T-cell (primary cell): ENCODE measurements around the gene TBC1D24. TPM values are rescaled to one million over a fixed set of nuclear protein-coding genes. Genes with fewer than 3 reads are reported as not detected.

Experiments
- ATAC-seq, 4 experiments: fragments of 200-7000 bp in 3 of 4; fragments of 150-1000 bp in 1 of 4; cut with Tn5 transposase; replicated peaks in 1 of 4; 1 replicate in 3 of 4; 2 replicates in 1 of 4; pipeline ENCODE4 v1.10.0; 2021; ENCODE audit warnings: moderate library complexity in 3 of 4, mild to moderate bottlenecking in 2 of 4, moderate number of reproducible peaks in 1 of 4
- CTCF ChIA-PET, 2 donors: fragments of 300-600 bp; sonication (Branson Sonifier 250); formaldehyde crosslinking; loops; one replicate each; lab custom pipeline; 2022; ENCODE audit warnings: antibody characterized with exemption in 2 of 2; lab: Charles Lee
- POLR2A ChIA-PET, 2 donors: fragments of 300-600 bp; sonication (Branson Sonifier 250); formaldehyde crosslinking; loops; one replicate each; lab custom pipeline; 2022; ENCODE audit warnings: antibody characterized with exemption in 2 of 2; lab: Charles Lee
- DNase-seq, 35 experiments: peaks; one replicate each; pipeline versions ENCODE4 v3.0.0 to v3.0.0-alpha.2; 2013 to 2023
- H3K27ac ChIP-seq: one replicate; pipeline ENCODE4 v1.5.1; 2013; ENCODE audit warnings: low read length
- H3K27me3 ChIP-seq, 2 experiments: replicated peaks in 1 of 2; 1 replicate in 1 of 2; 2 replicates in 1 of 2; pipeline versions ENCODE4 v1.6.1 to v1.7.0; 2013; ENCODE audit warnings: low read length in 1 of 2, mixed read lengths in 1 of 2; ENCODE audit not compliant: control insufficient read depth in 2 of 2, insufficient read depth in 2 of 2; ENCODE audit errors: extremely low read depth in 1 of 2
- H3K36me3 ChIP-seq, 2 donors: 1 replicate in 1 of 2; 2 replicates in 1 of 2; pipeline versions ENCODE4 v1.6.1 to v1.7.0; 2013; ENCODE audit warnings: low read length in 1 of 2; ENCODE audit not compliant: control insufficient read depth in 2 of 2, insufficient read depth in 1 of 2; ENCODE audit errors: extremely low read depth in 1 of 2
- H3K4me1 ChIP-seq, 2 experiments: 1 replicate in 1 of 2; 2 replicates in 1 of 2; pipeline versions ENCODE4 v1.6.1 to v1.7.0; 2013; ENCODE audit warnings: low read length in 2 of 2, mixed read lengths in 1 of 2; ENCODE audit not compliant: insufficient read depth in 2 of 2, control insufficient read depth in 1 of 2; ENCODE audit errors: extremely low read depth in 1 of 2
- H3K4me3 ChIP-seq, 2 donors: 1 replicate in 1 of 2; 2 replicates in 1 of 2; pipeline versions ENCODE4 v1.5.1 to v1.7.0; 2013; ENCODE audit warnings: mild to moderate bottlenecking in 2 of 2, low read length in 1 of 2, moderate library complexity in 1 of 2; ENCODE audit not compliant: control insufficient read depth in 1 of 2; ENCODE audit errors: extremely low read depth in 1 of 2
- H3K9me3 ChIP-seq: 2 replicates; pipeline ENCODE4 v1.7.0; 2013
- H3K27ac Mint-ChIP-seq, 2 donors: one replicate each; pipeline ENCODE4 v1.8.0; 2020 to 2021; ENCODE audit warnings: mild to moderate bottlenecking in 2 of 2, mixed read lengths in 2 of 2
- H3K27me3 Mint-ChIP-seq, 2 donors: one replicate each; pipeline ENCODE4 v1.8.0; 2021 to 2022; ENCODE audit warnings: mixed read lengths in 2 of 2
- H3K36me3 Mint-ChIP-seq: one replicate; pipeline ENCODE4 v1.8.0; 2021; ENCODE audit warnings: mixed read lengths
- H3K4me1 Mint-ChIP-seq, 3 donors: one replicate each; pipeline ENCODE4 v1.8.0; 2020 to 2022; ENCODE audit warnings: mixed read lengths in 3 of 3, mild to moderate bottlenecking in 1 of 3
- H3K4me3 Mint-ChIP-seq, 3 donors: one replicate each; pipeline ENCODE4 v1.8.0; 2020 to 2022; ENCODE audit warnings: mild to moderate bottlenecking in 3 of 3, mixed read lengths in 3 of 3, moderate library complexity in 3 of 3
- H3K9me3 Mint-ChIP-seq, 3 donors: one replicate each; pipeline ENCODE4 v1.8.0; 2020 to 2022; ENCODE audit warnings: mixed read lengths in 3 of 3
- WGBS: methylation state at CpG from one replicate; pipeline ENCODE4 v1.1.5; 2013; ENCODE audit warnings: missing lambda C conversion rate; ENCODE audit not compliant: insufficient coverage; 5-methylcytosine and 5-hydroxymethylcytosine counted together
- total RNA-seq, 35 experiments: library from RNA in 6 of 35; stranded (reverse) in 6 of 35; fragments of 120-200 nt in 1 of 35; gene quantifications; one replicate each; pipeline versions ENCODE4 v1.2.1 to v1.2.4 and lab custom pipeline; 2013 to 2026

The TBC1D24 gene
- total RNA-seq, 5 donors from 2014 or later (not counting 1 experiment from before 2014, with no cell fraction given) = 8.3 to 22.2 (median 10.7) TPM

DNA sequence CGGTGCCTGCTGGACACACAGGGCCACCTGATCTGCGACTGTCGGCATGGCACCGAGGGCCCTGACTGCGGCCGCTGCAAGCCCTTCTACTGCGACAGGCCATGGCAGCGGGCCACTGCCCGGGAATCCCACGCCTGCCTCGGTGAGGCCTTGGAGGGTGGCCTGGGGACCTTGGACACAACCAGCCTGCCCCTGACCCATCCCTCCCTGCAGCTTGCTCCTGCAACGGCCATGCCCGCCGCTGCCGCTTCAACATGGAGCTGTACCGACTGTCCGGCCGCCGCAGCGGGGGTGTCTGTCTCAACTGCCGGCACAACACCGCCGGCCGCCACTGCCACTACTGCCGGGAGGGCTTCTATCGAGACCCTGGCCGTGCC lies 2.5 kb upstream of the TBC1D24 start:
- Mint-ChIP-seq H3K27me3 (peaks cover 14 to 32% of the 10 kb centered on the region in 2 donors), H3K9me3 (no peaks in the 10 kb centered on the region), H3K4me3 (peak overlapping the region in 1 of 3 donors; percentile 58), H3K36me3 (no peaks in the 10 kb centered on the region), H3K4me1 (peaks cover 18 to 32% (median 24%) of the 10 kb centered on the region in 3 donors), H3K27ac (no peak overlapping the region)
- ChIA-PET POLR2A (no interaction called here), CTCF (no interaction called here)
- Histone ChIP-seq H3K27me3 (peaks cover 3 to 52% of the 10 kb centered on the region in 2 experiments), H3K4me1 (peaks cover 2 to 55% of the 10 kb centered on the region in 2 experiments), H3K9me3 (no peaks in the 10 kb centered on the region), H3K27ac (no peak overlapping the region), H3K36me3 (no peaks in the 10 kb centered on the region), H3K4me3 (no peak overlapping the region)
- ATAC-seq (no peak), DNase-seq (no peak)
- 97% methylated on average over 26 of the region's 27 CpGs for WGBS

DNA sequence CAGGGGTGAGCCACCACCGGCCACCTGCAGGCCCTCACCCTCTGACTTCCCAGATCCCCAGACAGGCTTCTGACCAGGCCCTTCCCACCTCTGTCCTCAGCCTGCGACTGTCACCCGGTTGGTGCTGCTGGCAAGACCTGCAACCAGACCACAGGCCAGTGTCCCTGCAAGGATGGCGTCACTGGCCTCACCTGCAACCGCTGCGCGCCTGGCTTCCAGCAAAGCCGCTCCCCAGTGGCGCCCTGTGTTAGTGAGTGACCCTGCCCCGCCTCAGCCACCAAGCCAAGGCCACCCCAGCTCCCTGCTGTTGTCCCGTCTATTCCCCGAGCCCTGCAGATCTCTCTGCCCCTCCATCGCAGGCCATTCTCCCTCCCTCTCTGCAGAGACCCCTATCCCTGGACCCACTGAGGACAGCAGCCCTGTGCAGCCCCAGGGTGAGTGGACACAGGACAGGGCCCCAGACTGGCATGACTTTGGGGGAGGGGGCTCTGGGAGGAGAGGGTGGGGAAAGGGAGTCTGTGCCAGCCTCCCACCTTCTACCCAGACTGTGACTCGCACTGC lies 2.0 kb upstream of the TBC1D24 start:
- CTCF ChIA-PET = no interaction called here

DNA sequence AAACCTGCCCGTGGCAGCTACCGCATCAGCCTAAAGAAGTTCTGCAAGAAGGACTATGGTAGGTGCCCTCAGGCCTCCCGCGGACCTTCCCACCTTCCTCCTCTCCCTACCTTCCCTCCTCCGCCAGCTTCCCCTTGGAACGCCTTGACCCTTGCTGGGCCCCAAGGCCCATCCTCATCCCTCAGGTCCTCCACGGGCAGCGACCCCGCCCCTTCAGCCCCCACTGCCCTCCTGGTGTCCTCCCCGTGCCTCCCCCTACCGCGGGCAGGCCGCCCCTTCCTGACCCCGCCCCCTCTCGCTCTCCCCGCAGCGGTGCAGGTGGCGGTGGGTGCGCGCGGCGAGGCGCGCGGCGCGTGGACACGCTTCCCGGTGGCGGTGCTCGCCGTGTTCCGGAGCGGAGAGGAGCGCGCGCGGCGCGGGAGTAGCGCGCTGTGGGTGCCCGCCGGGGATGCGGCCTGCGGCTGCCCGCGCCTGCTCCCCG lies 1.4 kb upstream of the TBC1D24 start:
- POLR2A ChIA-PET = no interaction called here
- Mint-ChIP-seq H3K27ac (no peak overlapping the region), H3K36me3 (no peaks in the 10 kb centered on the region), H3K4me3 (peak overlapping the region; percentile 58 to 68 (median 65)), H3K27me3 (peaks cover 12 to 29% of the 10 kb centered on the region in 2 donors), H3K9me3 (no peaks in the 10 kb centered on the region), H3K4me1 (peaks cover 21 to 28% (median 24%) of the 10 kb centered on the region in 3 donors)
- Histone ChIP-seq H3K36me3 (no peaks in the 10 kb centered on the region), H3K9me3 (no peaks in the 10 kb centered on the region), H3K4me1 (peaks cover 2 to 50% of the 10 kb centered on the region in 2 experiments), H3K27me3 (peaks cover 3 to 46% of the 10 kb centered on the region in 2 experiments), H3K4me3 (no peak overlapping the region), H3K27ac (no peak overlapping the region)
- WGBS = 3% methylated on average over 41 of the region's 49 CpGs
- peak in 6 of 35 experiments; percentile 16 to 45 (median 25) for DNase-seq
- CTCF ChIA-PET = no interaction called here
- ATAC-seq = peak; percentile 10 to 23 (median 16)

More for the DNA sequence above, 2.0 kb upstream of the TBC1D24 start:
- Histone ChIP-seq H3K4me1 (peaks cover 2 to 55% of the 10 kb centered on the region in 2 experiments), H3K4me3 (no peak overlapping the region), H3K27me3 (peaks cover 3 to 51% of the 10 kb centered on the region in 2 experiments), H3K9me3 (no peaks in the 10 kb centered on the region), H3K36me3 (no peaks in the 10 kb centered on the region), H3K27ac (no peak overlapping the region)
- Mint-ChIP-seq H3K27me3 (peaks cover 14 to 32% of the 10 kb centered on the region in 2 donors), H3K4me1 (peaks cover 23 to 32% (median 24%) of the 10 kb centered on the region in 3 donors), H3K27ac (peak overlapping the region in 1 of 2 donors; percentile 23), H3K9me3 (no peaks in the 10 kb centered on the region), H3K4me3 (peak overlapping the region; percentile 58 to 68 (median 65)), H3K36me3 (no peaks in the 10 kb centered on the region)
- DNase-seq = no peak
- ATAC-seq = no peak
- 96% methylated on average over 11 of the region's 14 CpGs for WGBS
- POLR2A ChIA-PET = no interaction called here

DNA sequence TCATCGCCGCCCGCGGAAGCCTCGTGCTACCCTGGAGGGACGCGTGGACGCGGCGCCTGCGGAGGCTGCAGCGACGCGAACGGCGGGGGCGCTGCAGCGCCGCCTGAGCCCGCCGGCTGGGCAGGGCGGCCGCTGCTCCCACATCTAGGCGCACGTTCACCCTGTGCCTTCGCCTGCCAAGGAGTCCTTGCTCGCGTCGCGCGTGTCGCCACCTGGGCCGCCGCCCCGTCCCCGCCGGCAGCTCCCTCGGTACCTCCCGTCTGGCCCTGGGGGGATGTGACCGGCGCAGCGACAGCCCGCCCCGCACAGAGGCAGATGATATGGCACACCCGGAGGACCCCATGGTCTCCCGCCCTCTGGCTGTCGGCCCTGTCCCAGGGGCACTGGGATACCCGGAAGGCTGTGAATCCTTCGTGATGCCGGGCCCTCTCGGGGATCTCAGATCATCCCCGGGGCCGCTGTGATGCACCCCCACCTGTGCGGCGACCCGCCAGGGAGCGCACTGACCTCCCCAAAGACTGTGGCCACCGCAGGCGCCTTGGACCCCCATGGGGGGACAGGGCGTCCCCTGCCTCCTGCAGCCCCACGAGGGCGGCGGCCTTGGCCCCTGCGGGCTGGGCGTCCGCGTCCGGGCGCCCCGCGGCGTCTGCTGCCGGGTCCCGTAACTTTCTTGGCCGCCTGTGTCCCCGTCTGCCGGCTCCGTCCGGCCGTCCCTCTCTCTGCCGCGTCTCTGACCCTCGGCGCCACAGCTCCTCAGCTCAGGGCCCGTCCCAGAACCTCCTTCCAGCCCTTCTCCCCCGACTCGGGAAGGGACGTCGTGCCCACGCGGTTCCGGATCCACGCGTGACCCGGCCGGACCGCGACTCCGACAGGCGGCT lies 689 bp upstream of the TBC1D24 start:
- peak overlapping the region; percentile 55 to 71 for H3K4me3 ChIP-seq
- no peaks in the 10 kb centered on the region for H3K9me3 Mint-ChIP-seq
- H3K36me3 Mint-ChIP-seq = no peaks in the 10 kb centered on the region
- under 1% methylated on average over 100 of the region's 100 CpGs for WGBS
- ATAC-seq = peak; percentile 74 to 81 (median 78)
- H3K4me1 ChIP-seq = peaks cover 0 to 43% of the 10 kb centered on the region in 2 experiments
- H3K27me3 Mint-ChIP-seq = peaks cover 10 to 28% of the 10 kb centered on the region in 2 donors
- H3K36me3 ChIP-seq = no peaks in the 10 kb centered on the region
- H3K4me1 Mint-ChIP-seq = peaks cover 21 to 27% (median 24%) of the 10 kb centered on the region in 3 donors
- H3K27ac Mint-ChIP-seq = no peak overlapping the region
- H3K4me3 Mint-ChIP-seq = peak overlapping the region; percentile 64 to 76 (median 72)
- DNase-seq = peak; percentile 17 to 82 (median 54)
- ChIA-PET CTCF (no interaction called here), POLR2A (no interaction called here)
- no peaks in the 10 kb centered on the region for H3K9me3 ChIP-seq
- H3K27me3 ChIP-seq = peaks cover 3 to 39% of the 10 kb centered on the region in 2 experiments
- no peak overlapping the region for H3K27ac ChIP-seq

DNA sequence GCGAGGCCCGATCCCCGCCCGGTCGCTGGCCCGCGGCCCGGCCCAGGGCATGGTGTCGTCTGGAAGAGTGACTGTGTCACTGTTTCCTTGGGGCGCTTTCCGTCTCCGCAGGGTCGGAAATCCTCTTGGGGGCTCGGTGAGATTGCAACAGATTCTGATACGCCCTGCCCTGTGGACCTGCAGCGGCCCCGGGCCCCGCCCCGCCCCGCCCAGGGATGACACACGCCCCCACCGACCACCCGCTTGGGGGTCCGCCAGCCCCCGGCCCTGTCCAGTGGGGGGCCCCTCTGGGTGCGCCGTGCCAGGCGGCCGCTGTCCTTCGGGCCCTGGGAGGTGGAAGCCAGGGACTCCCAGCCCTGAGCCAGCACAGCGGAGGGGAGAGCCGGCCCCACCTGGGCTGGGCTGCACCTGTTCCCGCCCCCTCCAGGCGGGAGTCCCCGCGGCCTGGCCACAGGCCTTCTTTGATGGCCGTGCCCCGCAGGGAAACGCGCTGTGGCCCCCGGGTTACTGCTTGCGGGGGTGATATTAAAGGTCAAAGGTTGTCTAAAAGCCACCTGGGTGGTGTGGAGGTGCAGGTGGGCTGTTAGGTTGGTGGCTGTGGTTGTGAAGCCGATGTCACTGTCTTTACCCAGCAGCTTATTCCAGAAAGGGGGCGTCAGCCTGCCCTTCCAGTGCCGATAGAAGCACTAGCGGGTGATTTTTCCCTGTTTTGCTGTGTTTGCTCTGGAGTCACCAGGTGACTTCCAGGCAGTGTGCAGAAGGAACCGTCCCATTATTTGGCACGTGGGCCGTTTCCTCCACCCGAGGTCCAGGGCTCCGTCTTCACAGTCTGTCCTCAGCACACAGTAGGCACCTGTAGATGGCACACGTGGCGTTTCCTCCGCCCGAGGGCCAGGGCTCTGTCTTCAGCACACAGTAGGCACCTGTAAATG lies 752 bp downstream of the TBC1D24 start:
- H3K36me3 Mint-ChIP-seq = no peaks in the 10 kb centered on the region
- peak; percentile 28 to 50 (median 35) for ATAC-seq
- peaks cover 0 to 13% of the 10 kb centered on the region in 2 donors for H3K27me3 Mint-ChIP-seq
- no peak overlapping the region for H3K27ac Mint-ChIP-seq
- peak in 8 of 35 experiments; percentile 13 to 46 (median 28) for DNase-seq
- WGBS = 21% methylated on average over 47 of the region's 55 CpGs
- Histone ChIP-seq H3K27me3 (peaks cover under 1 to 24% of the 10 kb centered on the region in 2 experiments), H3K4me3 (peak overlapping the region; percentile 37 to 44), H3K36me3 (no peaks in the 10 kb centered on the region), H3K9me3 (no peaks in the 10 kb centered on the region), H3K4me1 (peaks cover 0 to 37% of the 10 kb centered on the region in 2 experiments), H3K27ac (no peak overlapping the region)
- peak overlapping the region; percentile 63 to 73 (median 64) for H3K4me3 Mint-ChIP-seq
- ChIA-PET CTCF (no interaction called here), POLR2A (no interaction called here)
- peaks cover 18 to 21% (median 18%) of the 10 kb centered on the region in 3 donors for H3K4me1 Mint-ChIP-seq
- no peaks in the 10 kb centered on the region for H3K9me3 Mint-ChIP-seq
